ENCODE data around the gene TMEM52.

GRCh38 chr1:1892079-1892762, 26.9 kb downstream of the TMEM52 start:
- TF ChIP-seq CTCF (conservative IDR thresholded peaks at IDR 0.05 in 1 of 2, IDR thresholded peaks at IDR 0.05 in 1 of 2; ENCODE audit: extremely low read depth in 1 of 2, insufficient read depth in 1 of 2, low read depth in 1 of 2, low read length in 2 of 2) (no peak), EZH2 (IDR thresholded peaks at IDR 0.05; ENCODE audit: borderline replicate concordance, low read length) (no peak)
